Suprapubic skin (tissue), 2 donors: ENCODE data around the gene GVQW3.

Experiments
- EP300 ChIP-seq: sonication (generic); formaldehyde crosslinking; IDR thresholded peaks from one replicate; pipeline ENCODE4 v1.6.1; 2017; ENCODE audit warnings: antibody characterized with exemption
- POLR2A ChIP-seq, 2 donors: fragments of 450-650 bp; IDR thresholded peaks; one replicate each; pipeline ENCODE4 v1.6.1; 2017; ENCODE audit warnings: antibody characterized with exemption in 2 of 2, mild to moderate bottlenecking in 2 of 2, moderate library complexity in 2 of 2

GRCh38 chr11:76376746-76377558 lies 4.2 kb upstream of the GVQW3 start:
- TF ChIP-seq EP300 (no peak), POLR2A (IDR thresholded peaks at IDR 0.05) (no peak)
